A673 (cell line): ENCODE data around the gene SPINK4. TPM values are rescaled to one million over a fixed set of nuclear protein-coding genes. Genes with fewer than 3 reads are reported as not detected.

Experiments used
- BruUV-seq: library from RNA; stranded (reverse); fragments of 400-500 nt; replicated peaks from 2 replicates; lab custom pipeline; 2021; lab: Mats Ljungman, UMichigan
- CTCF ChIA-PET: fragments of 300-600 bp; sonication (Branson Sonifier 250); formaldehyde crosslinking; loops from one replicate; lab custom pipeline; 2022; ENCODE audit warnings: antibody characterized with exemption; lab: Charles Lee
- POLR2A ChIA-PET: fragments of 300-600 bp; sonication (Branson Sonifier 250); formaldehyde crosslinking; loops from one replicate; lab custom pipeline; 2022; ENCODE audit warnings: antibody characterized with exemption; ENCODE audit not compliant: low non-redundant PET; lab: Charles Lee
- DNase-seq: peaks from one replicate; pipeline ENCODE4 v3.0.0-alpha.2; 2015; ENCODE audit warnings: low spot score
- H3K27ac ChIP-seq: fragments of 200-600 bp; sonication (generic); 2 replicates; pipeline ENCODE4 v1.5.1; 2016; ENCODE audit warnings: mixed run types, low read depth, mild to moderate bottlenecking, mixed read lengths, antibody characterized with exemption, low read length; ENCODE audit not compliant: poor library complexity, severe bottlenecking
- H3K27me3 ChIP-seq: fragments of 200-600 bp; sonication (generic); replicated peaks from 2 replicates; pipeline ENCODE4 v1.6.1; 2017; ENCODE audit warnings: mixed run types, low read depth, mild to moderate bottlenecking, mixed read lengths, antibody characterized with exemption, low read length; ENCODE audit not compliant: insufficient read depth, poor library complexity
- H3K36me3 ChIP-seq: fragments of 200-600 bp; sonication (generic); 2 replicates; pipeline ENCODE4 v1.6.1; 2016; ENCODE audit warnings: mixed run types, mild to moderate bottlenecking, mixed read lengths, antibody characterized with exemption, low read length; ENCODE audit not compliant: insufficient read depth, poor library complexity, severe bottlenecking
- H3K4me1 ChIP-seq: fragments of 200-600 bp; sonication (generic); 2 replicates; pipeline ENCODE4 v1.6.1; 2017; ENCODE audit warnings: mixed run types, mild to moderate bottlenecking, mixed read lengths, antibody characterized with exemption, low read length; ENCODE audit not compliant: insufficient read depth, poor library complexity, severe bottlenecking
- H3K4me3 ChIP-seq: fragments of 200-600 bp; sonication (generic); 2 replicates; pipeline ENCODE4 v1.5.1; 2016; ENCODE audit warnings: low read depth, mixed run types, mild to moderate bottlenecking, mixed read lengths, low read length; ENCODE audit not compliant: poor library complexity, severe bottlenecking
- H3K9me3 ChIP-seq: fragments of 200-600 bp; sonication (generic); 2 replicates; pipeline ENCODE4 v1.6.1; 2016; ENCODE audit warnings: mixed run types, low read depth, mild to moderate bottlenecking, mixed read lengths, antibody characterized with exemption, low read length; ENCODE audit not compliant: poor library complexity, severe bottlenecking
- EZH2 ChIP-seq: fragments of 200-600 bp; sonication (generic); IDR thresholded peaks from 2 replicates; pipeline ENCODE4 v1.6.1; 2017; ENCODE audit warnings: borderline replicate concordance, low read depth, mild to moderate bottlenecking, mixed read lengths, antibody characterized with exemption, low read length; ENCODE audit not compliant: poor library complexity, severe bottlenecking
- intact Hi-C: fragments of 100-400 bp; cut with micrococcal nuclease; formaldehyde crosslinking; loops from one replicate; pipeline ENCODE4 v1.10.0; 2022; ENCODE audit not compliant: unreplicated experiment
- total RNA-seq: library from RNA; stranded (reverse); gene quantifications from 2 replicates; pipeline ENCODE4 v1.2.3, GENCODE V29; 2021
- TF ChIP-seq, protein P1 (sequence below): fragments of 300-800, 200-600 bp; sonication (generic); conservative IDR thresholded peaks from 2 replicates; pipeline ENCODE4 v1.5.1; 2017; ENCODE audit warnings: low read depth, mild to moderate bottlenecking, antibody characterized with exemption, low read length, moderate library complexity, mixed read lengths

Gene SPINK4
- total RNA-seq, 1 experiment from 2014 or later, result not detected

DNA sequence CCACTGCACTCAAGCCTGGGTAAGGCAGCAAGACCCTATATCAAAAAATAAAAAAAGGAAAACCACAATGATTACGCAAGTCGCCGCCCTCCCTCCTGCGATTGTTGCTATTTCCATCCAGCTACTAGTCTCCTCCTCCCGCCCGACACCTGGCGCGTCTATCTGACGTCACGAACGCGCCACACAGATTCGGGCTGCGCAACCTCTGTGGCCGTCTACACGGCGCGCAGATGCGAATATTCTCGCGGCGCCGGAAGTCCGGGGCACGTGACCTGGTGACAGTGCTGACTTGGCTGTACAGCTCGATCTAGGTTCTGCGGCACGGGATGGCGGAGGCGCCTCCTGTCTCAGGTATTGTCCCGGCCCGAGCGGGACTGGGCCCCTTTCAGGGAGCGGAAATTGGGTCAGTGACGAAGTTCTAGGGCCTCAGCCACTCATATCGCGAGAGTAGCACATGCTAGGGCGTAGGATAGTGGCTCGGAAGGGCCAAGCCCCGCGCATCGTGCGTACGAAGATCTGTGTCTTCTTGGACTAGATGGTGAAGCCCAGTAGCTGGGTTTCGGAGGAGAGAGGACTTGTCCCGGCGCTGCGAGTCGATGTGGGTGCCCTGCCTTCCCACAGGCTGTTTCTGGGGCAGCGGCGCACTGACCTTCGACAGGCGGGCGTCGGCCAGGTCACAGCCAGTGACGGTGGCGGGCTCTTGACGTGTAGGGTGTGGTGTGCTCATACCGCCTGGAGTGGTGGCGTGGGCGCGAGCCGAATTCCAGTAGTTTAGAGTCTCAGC, 50.5 kb downstream of the SPINK4 start, which contains the start of gene NFX1:
TSS of gene NFX1 (plus strand) at position 270 of the 784 bp plus-strand sequence. CDS start at position 327, 57 bp downstream.
- TF ChIP-seq EZH2, result no peak
- TF ChIP-seq, protein P1, sequence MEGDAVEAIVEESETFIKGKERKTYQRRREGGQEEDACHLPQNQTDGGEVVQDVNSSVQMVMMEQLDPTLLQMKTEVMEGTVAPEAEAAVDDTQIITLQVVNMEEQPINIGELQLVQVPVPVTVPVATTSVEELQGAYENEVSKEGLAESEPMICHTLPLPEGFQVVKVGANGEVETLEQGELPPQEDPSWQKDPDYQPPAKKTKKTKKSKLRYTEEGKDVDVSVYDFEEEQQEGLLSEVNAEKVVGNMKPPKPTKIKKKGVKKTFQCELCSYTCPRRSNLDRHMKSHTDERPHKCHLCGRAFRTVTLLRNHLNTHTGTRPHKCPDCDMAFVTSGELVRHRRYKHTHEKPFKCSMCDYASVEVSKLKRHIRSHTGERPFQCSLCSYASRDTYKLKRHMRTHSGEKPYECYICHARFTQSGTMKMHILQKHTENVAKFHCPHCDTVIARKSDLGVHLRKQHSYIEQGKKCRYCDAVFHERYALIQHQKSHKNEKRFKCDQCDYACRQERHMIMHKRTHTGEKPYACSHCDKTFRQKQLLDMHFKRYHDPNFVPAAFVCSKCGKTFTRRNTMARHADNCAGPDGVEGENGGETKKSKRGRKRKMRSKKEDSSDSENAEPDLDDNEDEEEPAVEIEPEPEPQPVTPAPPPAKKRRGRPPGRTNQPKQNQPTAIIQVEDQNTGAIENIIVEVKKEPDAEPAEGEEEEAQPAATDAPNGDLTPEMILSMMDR, result no peak
- peak within 1 kb of the TSS; percentile 97 for H3K27ac ChIP-seq
- H3K4me3 ChIP-seq, result peak within 1 kb of the TSS; percentile 79
- H3K27me3 ChIP-seq, result no peaks in the 10 kb centered on the region
- POLR2A ChIA-PET, result interaction anchor here (0.6 kb wide), 1 partner anchor 21 kb away, joined by 3 read pairs; no protein-coding TSS in a partner anchor
- no peaks in the 10 kb centered on the region for H3K9me3 ChIP-seq
- CTCF ChIA-PET, result interaction anchor here (0.8 to 1.0 kb wide), 3 partner anchors 176 to 293 kb away, joined by 3 to 4 read pairs (median 3); no protein-coding TSS in a partner anchor
- H3K4me1 ChIP-seq, result peaks cover 4% of the 10 kb centered on the region
- BruUV-seq, result TSS peak; percentile 36
- DNase-seq, result peak; percentile 99
- peaks cover 9% of the 10 kb centered on the region for H3K36me3 ChIP-seq
- intact Hi-C loops, result no loop called here

DNA sequence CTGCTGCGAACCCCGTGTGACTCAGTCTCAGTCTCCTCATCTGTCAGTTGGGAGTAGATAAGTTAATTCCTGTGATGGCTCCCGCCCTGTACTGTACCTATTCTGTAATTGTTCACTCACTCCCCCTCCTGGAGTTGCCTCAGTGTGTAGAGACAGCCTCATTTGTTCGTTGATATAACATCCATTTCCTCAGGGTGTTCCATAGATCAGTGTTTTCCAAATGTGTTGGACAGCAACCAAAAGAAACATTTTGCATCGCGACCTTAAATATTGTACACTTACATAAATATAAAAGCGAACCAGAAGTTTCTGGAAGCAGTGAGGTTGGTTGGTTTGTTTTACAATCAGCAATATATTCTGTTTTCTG, 51.0 kb downstream of the SPINK4 start:
- ChIA-PET CTCF (no interaction called here), POLR2A (interaction anchor here (0.9 kb wide), 1 partner anchor 22 kb away, joined by 3 read pairs; no protein-coding TSS in a partner anchor)
- Histone ChIP-seq H3K9me3 (no peaks in the 10 kb centered on the region), H3K27me3 (no peaks in the 10 kb centered on the region), H3K36me3 (peaks cover 14% of the 10 kb centered on the region), H3K27ac (peak overlapping the region; percentile 97), H3K4me1 (peaks cover 4% of the 10 kb centered on the region), H3K4me3 (peak overlapping the region; percentile 79)
- no peak for TF ChIP-seq EZH2
- TF ChIP-seq, protein P1, result no peak
- intact Hi-C loops, result no loop called here
- DNase-seq, result no peak
- BruUV-seq, result no TSS peak

DNA sequence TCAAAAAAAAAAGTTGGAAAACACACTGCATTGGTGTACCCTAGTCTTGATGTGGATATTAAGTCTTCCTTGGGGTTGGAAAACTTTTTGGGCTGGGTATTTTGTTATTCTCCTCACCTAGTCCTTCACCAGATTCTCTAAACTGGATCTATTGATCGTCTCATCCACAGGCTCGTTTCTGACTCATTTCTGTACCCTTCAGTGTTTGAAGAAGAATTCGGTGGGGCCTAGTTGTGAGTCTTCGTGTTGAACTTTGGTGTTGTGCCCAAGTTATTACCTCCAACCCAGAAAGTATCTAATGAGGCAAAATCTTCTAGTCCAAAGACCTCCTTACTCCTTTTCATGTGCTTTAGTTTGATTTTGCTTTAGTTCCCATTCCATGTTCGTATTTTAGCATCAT, 51.9 kb downstream of the SPINK4 start:
- Histone ChIP-seq H3K4me1 (peaks cover 8% of the 10 kb centered on the region), H3K9me3 (no peaks in the 10 kb centered on the region), H3K27ac (no peak overlapping the region), H3K27me3 (no peaks in the 10 kb centered on the region), H3K36me3 (peaks cover 23% of the 10 kb centered on the region), H3K4me3 (no peak overlapping the region)
- intact Hi-C loops, result no loop called here
- no TSS peak for BruUV-seq
- POLR2A ChIA-PET, result interaction anchor here (0.9 kb wide), 1 partner anchor 21 kb away, joined by 3 read pairs; no protein-coding TSS in a partner anchor
- CTCF ChIA-PET, result no interaction called here
- no peak for DNase-seq
- no peak for TF ChIP-seq EZH2
- TF ChIP-seq, protein P1, result no peak
